Lower leg skin (tissue), 3 donors: Measurements from ENCODE around the gene CBX1.

Source experiments
- CTCF ChIP-seq, 3 donors: fragments of 450-650 bp; IDR thresholded peaks; one replicate each; pipeline ENCODE4 v1.5.1; 2016; ENCODE audit warnings: antibody characterized with exemption in 3 of 3, mild to moderate bottlenecking in 3 of 3, moderate library complexity in 2 of 3
- POLR2A ChIP-seq, 2 donors: fragments of 450-650 bp; IDR thresholded peaks; one replicate each; pipeline ENCODE4 v1.6.1; 2016 to 2017; ENCODE audit warnings: antibody characterized with exemption in 2 of 2, mild to moderate bottlenecking in 1 of 2, moderate library complexity in 1 of 2

GRCh38 chr17:48143629-48144028 lies 42.4 kb upstream of the CBX1 start:
- TF ChIP-seq POLR2A (IDR thresholded peaks at IDR 0.05) (no peak), CTCF (IDR thresholded peaks at IDR 0.05) (no peak)
